ENCODE data around the gene MZT1. TPM values are rescaled to one million over a fixed set of nuclear protein-coding genes. Genes with fewer than 3 reads are reported as not detected.
A peak's percentile ranks its signal among the peaks of the same experiment; 100 is the strongest.

Gene MZT1
- total and polyA plus RNA-seq, 12 donors = 4.9 to 11.3 (median 8.2) TPM

- H3K36me3 ChIP-seq (replicated peaks in 1 of 2) = no peaks in the 10 kb centered on the region
- no peak overlapping the region for H3K4me3 ChIP-seq
- 0 to 4% (median 2%) methylated on average over 1 of the region's 1 CpG for WGBS, 4 donors
- H3K9me3 ChIP-seq (replicated peaks in 1 of 3) = no peaks in the 10 kb centered on the region
- intact Hi-C loops (cut with DNase I) = loop anchor here in 1 of 2 donors (10.0 kb wide), 1 partner anchor 52 kb away; no protein-coding TSS in a partner anchor
- TF ChIP-seq CTCF (IDR thresholded peaks at IDR 0.05) (peak in 5 of 6 experiments; percentile 28 to 62 (median 60)), POLR2A (IDR thresholded peaks at IDR 0.05) (no peak)
- DNase-seq = no peak
- no peak overlapping the region for H3K27ac ChIP-seq
- no peaks in the 10 kb centered on the region for H3K4me1 ChIP-seq (replicated peaks in 1 of 2)
- H3K27me3 ChIP-seq = no peaks in the 10 kb centered on the region
Observed at GRCh38 chr13:72696579-72696978, 30.9 kb downstream of the MZT1 start.

DNA sequence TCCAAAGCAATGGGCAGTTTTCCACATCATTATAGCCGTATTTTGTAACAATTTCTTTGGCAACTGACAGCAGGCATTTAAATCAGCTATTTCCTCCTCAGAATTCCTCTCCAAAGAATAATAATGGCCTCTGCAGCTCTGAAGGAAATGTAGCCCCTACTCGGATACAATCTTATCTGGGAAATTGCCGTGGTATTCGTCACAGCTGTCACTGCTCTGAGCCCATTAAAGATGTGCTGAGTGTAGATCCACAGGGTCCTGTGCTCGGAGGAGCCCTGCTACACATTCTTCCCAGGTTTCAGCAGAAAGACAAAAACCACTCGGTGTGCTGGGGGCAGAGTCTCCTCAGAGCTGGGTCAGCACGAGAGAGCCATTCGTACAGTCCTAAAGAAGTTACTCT, 33.1 kb downstream of the MZT1 start:
- WGBS, 4 donors = 63 to 73% (median 70%) methylated on average over 8 of the region's 8 CpGs
- Histone ChIP-seq H3K27me3 (no peaks in the 10 kb centered on the region), H3K9me3 (replicated peaks in 1 of 3) (no peaks in the 10 kb centered on the region), H3K4me1 (replicated peaks in 1 of 2) (no peaks in the 10 kb centered on the region), H3K4me3 (no peak overlapping the region), H3K27ac (no peak overlapping the region), H3K36me3 (replicated peaks in 1 of 2) (no peaks in the 10 kb centered on the region)
- no peak for DNase-seq
- no peak for TF ChIP-seq POLR2A (IDR thresholded peaks at IDR 0.05)
- TF ChIP-seq CTCF (IDR thresholded peaks at IDR 0.05) = no peak
- intact Hi-C loops (cut with DNase I) = loop anchor here in 1 of 2 donors (10.0 kb wide), 1 partner anchor 50 kb away; no protein-coding TSS in a partner anchor

DNA sequence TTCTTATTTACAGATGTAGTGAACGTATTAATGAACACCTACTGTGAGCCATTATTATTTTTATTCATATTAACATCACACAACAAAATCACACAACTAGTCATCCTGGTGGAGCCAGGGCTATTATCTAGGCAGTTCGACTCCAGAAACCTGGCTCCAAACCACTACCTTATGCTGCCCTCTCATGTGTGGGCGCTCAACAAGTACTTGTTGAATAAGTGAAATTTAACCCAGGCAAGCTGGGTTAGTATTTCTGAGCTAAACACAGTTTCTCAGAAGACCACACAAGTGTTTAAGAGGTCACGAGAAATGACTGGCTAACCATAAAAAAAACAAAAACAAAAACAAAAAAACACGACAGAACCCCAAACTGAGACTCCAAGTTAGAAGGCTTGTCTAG, 33.6 kb downstream of the MZT1 start:
- intact Hi-C loops (cut with DNase I) = loop anchor here in 1 of 2 donors (10.0 kb wide), 1 partner anchor 49 kb away; no protein-coding TSS in a partner anchor
- DNase-seq = no peak
- no peaks in the 10 kb centered on the region for H3K4me1 ChIP-seq (replicated peaks in 1 of 2)
- no peaks in the 10 kb centered on the region for H3K9me3 ChIP-seq (replicated peaks in 1 of 3)
- no peak overlapping the region for H3K4me3 ChIP-seq
- no peaks in the 10 kb centered on the region for H3K27me3 ChIP-seq
- 70 to 84% (median 82%) methylated on average over 5 of the region's 5 CpGs for WGBS, 4 donors
- no peaks in the 10 kb centered on the region for H3K36me3 ChIP-seq (replicated peaks in 1 of 2)
- no peak overlapping the region for H3K27ac ChIP-seq
- TF ChIP-seq POLR2A (IDR thresholded peaks at IDR 0.05) (no peak), CTCF (IDR thresholded peaks at IDR 0.05) (no peak)

DNA sequence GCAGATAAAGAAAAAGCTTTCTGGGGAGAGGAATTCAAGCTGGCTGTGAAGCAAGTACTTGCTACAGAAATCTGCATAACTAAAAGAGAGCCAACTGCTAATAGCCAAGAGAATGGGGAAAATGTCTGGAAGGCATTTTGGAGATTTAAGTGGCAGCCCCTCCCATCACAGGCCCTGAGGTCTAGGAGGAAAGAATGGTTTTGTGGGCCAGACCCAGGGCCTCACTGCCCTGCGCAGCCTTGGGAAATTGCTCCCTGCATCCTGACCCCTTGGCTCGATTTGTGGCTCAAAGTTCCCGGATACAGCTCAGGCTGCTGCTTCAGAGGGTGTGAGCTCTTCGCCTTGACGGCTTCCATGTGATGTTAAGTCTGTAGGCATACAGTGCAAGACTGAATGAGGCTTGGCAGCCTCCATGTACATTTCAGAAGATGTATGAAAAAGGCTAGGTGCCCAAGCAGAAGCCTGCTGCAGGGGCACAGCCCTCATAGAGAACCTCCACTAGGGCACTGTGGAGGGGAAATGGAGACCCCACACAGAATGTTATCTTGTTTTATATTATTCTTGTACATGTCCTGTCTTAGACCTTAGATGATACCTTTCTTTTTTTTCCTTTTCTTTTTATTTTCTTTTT, 34.4 kb downstream of the MZT1 start:
- H3K27me3 ChIP-seq = no peaks in the 10 kb centered on the region
- H3K4me3 ChIP-seq = no peak overlapping the region
- no peaks in the 10 kb centered on the region for H3K36me3 ChIP-seq (replicated peaks in 1 of 2)
- WGBS, 4 donors = 58 to 84% (median 73%) methylated on average over 2 to 5 of the region's 5 CpGs
- no peak overlapping the region for H3K27ac ChIP-seq
- no peaks in the 10 kb centered on the region for H3K9me3 ChIP-seq (replicated peaks in 1 of 3)
- no peaks in the 10 kb centered on the region for H3K4me1 ChIP-seq (replicated peaks in 1 of 2)
- DNase-seq = no peak
- intact Hi-C loops (cut with DNase I) = loop anchor here in 1 of 2 donors (10.0 kb wide), 1 partner anchor 48 kb away; no protein-coding TSS in a partner anchor
- TF ChIP-seq CTCF (IDR thresholded peaks at IDR 0.05) (no peak), POLR2A (IDR thresholded peaks at IDR 0.05) (no peak)
